ENCODE measurements around the gene ZFR. TPM values are rescaled to one million over a fixed set of nuclear protein-coding genes. Genes with fewer than 3 reads are reported as not detected.

The ZFR gene
- total and polyA plus RNA-seq, 9 of the 15 experiments (the other 6 are each of a cell fraction or from before 2014, with no cell fraction given) = 35.5 to 108 (median 71.1) TPM

DNA sequence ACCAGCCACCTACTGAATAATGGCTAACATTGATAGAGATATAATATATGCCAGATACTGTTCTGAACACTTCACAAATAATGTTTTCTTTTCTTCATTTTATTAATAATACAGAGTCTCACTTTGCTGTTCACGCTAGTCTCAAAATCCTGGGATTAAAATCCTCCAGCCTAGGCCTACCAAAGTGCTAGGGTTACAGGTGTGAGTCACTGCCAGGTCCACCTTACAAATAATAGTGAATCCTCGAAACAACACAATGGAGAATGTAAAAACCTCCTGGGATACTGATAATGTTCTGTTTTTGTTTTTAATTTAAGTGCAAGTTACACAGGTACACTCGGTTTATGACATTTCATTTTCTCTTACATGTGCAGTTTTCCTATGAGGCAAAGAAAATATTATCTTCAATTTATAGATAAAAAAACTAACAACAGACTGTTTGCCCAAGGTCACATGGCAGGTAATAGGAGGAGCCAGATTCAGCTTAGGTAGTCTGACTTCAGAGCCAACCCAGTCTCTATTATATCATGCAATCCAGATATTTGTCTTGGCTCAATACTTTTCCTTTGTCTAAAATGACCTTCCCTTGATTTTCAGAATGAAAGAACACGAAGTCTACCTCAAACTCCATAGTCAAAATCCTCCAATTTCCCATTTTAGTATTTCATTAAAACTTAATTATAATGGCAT lies 7.8 kb downstream of the ZFR start:
- no peaks in the 10 kb centered on the region for H4K20me1 ChIP-seq (replicated peaks; ENCODE audit: control insufficient read depth, insufficient read depth, low read length)
- peaks cover 96% of the 10 kb centered on the region for H3K79me2 ChIP-seq (ENCODE audit: control insufficient read depth, insufficient read depth, low read length)
- ATAC-seq (peak; percentile 30; the same call in 1 of the 3 replicates), DNase-seq (ENCODE audit: extremely low read depth in 1 of 4, low spot score in 3 of 4) (no peak), FAIRE-seq (no peak)
- WGBS (ENCODE audit: insufficient coverage, low coverage, missing lambda C conversion rate) = 89% methylated on average over 4 of the region's 4 CpGs
- intact Hi-C loops (cut with micrococcal nuclease) (no loop called here), in situ Hi-C loops (cut with MboI) (no loop called here)
- no peaks in the 10 kb centered on the region for H3K9me1 ChIP-seq (ENCODE audit: control insufficient read depth, insufficient read depth, low read length)
- no peak overlapping the region for H3K27ac ChIP-seq (ENCODE audit: extremely low read depth, low read depth, low read length)
- H3K4me2 ChIP-seq (ENCODE audit: insufficient read depth, low read length) = no peak overlapping the region
- CTCF ChIA-PET (ENCODE audit: low intra/inter-chr PET ratio) = interaction anchor here (0.6 kb wide), 1 partner anchor 12 kb away, joined by 3 read pairs; no protein-coding TSS in a partner anchor
- peaks cover 42% of the 10 kb centered on the region for H3K36me3 ChIP-seq (ENCODE audit: control insufficient read depth, insufficient read depth, low read length)
- no peaks in the 10 kb centered on the region for H3K27me3 ChIP-seq (ENCODE audit: control insufficient read depth in 2 of 2, insufficient read depth in 2 of 2, low read length in 2 of 2)
- H3K9ac ChIP-seq (ENCODE audit: insufficient read depth in 1 of 2, low read depth in 2 of 2, low read length in 2 of 2) = no peak overlapping the region
- POLR2A ChIA-PET = interaction anchor here (0.7 kb wide), 1 partner anchor 203 kb away, joined by 3 read pairs; no protein-coding TSS in a partner anchor
- BruUV-seq (replicated peaks) = no TSS peak
- H3K4me1 ChIP-seq (replicated peaks in 1 of 2; ENCODE audit: control insufficient read depth in 2 of 2, insufficient read depth in 2 of 2, low read length in 2 of 2) = no peaks in the 10 kb centered on the region
- H3K9me3 ChIP-seq (replicated peaks; ENCODE audit: control insufficient read depth, insufficient read depth, low read depth, low read length) = no peaks in the 10 kb centered on the region
- H2AFZ ChIP-seq (ENCODE audit: low read depth, low read length) = no peak overlapping the region
- H3K4me3 ChIP-seq = no peak overlapping the region
- TF ChIP-seq MIER1 (IDR thresholded peaks at IDR 0.05; ENCODE audit: low read depth) = no peak
- no peak for TF ChIP-seq ATF1 (CRISPR knock-in tag; IDR thresholded peaks at IDR 0.05)
- no peak for TF ChIP-seq ATF1 (tag; IDR thresholded peaks at IDR 0.05)
- no peak for TF ChIP-seq RBFOX2 (IDR thresholded peaks at IDR 0.05; ENCODE audit: low read depth, low read length)
- TF ChIP-seq MAFG (tag; conservative IDR thresholded peaks at IDR 0.05) = no peak
- TF ChIP-seq, protein P1, sequence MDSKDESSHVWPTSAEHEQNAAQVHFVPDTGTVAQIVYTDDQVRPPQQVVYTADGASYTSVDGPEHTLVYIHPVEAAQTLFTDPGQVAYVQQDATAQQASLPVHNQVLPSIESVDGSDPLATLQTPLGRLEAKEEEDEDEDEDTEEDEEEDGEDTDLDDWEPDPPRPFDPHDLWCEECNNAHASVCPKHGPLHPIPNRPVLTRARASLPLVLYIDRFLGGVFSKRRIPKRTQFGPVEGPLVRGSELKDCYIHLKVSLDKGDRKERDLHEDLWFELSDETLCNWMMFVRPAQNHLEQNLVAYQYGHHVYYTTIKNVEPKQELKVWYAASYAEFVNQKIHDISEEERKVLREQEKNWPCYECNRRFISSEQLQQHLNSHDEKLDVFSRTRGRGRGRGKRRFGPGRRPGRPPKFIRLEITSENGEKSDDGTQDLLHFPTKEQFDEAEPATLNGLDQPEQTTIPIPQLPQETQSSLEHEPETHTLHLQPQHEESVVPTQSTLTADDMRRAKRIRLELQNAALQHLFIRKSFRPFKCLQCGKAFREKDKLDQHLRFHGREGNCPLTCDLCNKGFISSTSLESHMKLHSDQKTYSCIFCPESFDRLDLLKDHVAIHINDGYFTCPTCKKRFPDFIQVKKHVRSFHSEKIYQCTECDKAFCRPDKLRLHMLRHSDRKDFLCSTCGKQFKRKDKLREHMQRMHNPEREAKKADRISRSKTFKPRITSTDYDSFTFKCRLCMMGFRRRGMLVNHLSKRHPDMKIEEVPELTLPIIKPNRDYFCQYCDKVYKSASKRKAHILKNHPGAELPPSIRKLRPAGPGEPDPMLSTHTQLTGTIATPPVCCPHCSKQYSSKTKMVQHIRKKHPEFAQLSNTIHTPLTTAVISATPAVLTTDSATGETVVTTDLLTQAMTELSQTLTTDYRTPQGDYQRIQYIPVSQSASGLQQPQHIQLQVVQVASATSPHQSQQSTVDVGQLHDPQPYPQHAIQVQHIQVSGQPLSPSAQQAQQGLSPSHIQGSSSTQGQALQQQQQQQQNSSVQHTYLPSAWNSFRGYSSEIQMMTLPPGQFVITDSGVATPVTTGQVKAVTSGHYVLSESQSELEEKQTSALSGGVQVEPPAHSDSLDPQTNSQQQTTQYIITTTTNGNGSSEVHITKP (IDR thresholded peaks at IDR 0.05; ENCODE audit: partially characterized antibody) = no peak
- no peak for TF ChIP-seq LCOR (CRISPR knock-in tag; IDR thresholded peaks at IDR 0.05)
- TF ChIP-seq, protein P2, sequence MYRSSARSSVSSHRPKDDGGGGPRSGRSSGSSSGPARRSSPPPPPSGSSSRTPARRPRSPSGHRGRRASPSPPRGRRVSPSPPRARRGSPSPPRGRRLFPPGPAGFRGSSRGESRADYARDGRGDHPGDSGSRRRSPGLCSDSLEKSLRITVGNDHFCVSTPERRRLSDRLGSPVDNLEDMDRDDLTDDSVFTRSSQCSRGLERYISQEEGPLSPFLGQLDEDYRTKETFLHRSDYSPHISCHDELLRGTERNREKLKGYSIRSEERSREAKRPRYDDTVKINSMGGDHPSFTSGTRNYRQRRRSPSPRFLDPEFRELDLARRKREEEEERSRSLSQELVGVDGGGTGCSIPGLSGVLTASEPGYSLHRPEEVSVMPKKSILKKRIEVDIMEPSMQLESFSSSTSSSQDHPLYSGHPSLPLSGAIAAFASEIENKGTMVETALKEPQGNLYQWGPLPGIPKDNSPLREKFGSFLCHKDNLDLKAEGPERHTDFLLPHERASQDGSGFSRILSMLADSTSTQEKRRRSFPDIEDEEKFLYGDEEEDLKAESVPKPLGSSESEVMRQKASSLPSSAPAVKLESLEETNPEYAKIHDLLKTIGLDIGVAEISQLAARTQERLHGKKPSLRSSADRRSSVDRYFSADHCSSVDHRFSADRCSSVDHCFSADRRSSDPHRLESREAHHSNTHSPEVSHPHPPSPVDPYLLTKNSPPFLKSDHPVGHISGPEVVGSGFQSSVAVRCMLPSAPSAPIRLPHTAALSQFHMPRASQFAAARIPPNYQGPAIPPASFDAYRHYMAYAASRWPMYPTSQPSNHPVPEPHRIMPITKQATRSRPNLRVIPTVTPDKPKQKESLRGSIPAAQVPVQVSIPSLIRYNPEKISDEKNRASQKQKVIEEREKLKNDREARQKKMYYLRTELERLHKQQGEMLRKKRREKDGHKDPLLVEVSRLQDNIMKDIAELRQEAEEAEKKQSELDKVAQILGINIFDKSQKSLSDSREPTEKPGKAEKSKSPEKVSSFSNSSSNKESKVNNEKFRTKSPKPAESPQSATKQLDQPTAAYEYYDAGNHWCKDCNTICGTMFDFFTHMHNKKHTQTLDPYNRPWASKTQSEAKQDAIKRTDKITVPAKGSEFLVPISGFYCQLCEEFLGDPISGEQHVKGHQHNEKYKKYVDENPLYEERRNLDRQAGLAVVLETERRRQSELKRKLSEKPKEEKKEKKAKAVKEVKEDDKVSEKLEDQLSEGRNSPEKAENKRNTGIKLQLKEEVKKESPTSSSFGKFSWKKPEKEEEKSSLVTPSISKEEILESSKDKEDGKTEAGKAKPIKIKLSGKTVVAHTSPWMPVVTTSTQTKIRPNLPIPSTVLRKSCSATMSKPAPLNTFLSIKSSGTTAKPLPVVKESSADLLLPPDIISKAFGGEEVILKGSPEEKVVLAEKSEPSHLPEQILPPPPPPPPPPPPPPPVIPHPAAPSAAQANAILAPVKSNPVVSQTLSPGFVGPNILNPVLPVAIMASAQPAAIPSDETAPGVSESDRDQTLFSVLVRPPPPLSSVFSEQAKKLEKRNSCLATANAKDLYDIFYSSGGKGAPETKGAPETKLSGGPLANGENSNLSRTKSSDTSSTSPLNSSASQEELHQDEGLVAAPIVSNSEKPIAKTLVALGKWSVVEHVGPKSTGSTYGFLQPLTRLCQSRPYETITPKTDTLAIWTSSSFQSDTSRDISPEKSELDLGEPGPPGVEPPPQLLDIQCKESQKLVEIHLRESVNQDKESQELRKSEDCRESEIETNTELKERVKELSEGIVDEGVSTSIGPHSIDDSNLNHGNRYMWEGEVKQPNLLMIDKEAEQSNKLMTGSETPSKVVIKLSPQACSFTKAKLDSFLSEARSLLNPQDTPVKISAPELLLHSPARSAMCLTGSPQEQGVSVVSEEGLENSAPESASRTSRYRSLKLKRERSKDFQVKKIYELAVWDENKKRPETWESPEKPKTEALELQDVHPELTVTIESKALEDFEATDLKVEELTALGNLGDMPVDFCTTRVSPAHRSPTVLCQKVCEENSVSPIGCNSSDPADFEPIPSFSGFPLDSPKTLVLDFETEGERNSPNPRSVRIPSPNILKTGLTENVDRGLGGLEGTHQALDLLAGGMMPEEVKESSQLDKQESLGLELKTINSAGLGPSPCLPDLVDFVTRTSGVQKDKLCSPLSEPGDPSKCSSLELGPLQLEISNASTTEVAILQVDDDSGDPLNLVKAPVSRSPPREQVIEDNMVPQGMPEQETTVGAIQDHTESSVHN (IDR thresholded peaks at IDR 0.05; ENCODE audit: borderline replicate concordance in 1 of 2, low read depth in 1 of 2) = no peak
- TF ChIP-seq ZNF766 (CRISPR knock-in tag; conservative IDR thresholded peaks at IDR 0.05) = no peak
